Measurements from ENCODE around the gene RBL1. TPM values are rescaled to one million over a fixed set of nuclear protein-coding genes. Genes with fewer than 3 reads are reported as not detected.

Gene RBL1
- 10 to 100 TPM in 3 of 6 donors, 1 to 10 TPM in 3; 5.0 to 32.5 (median 10.4) TPM for total RNA-seq

DNA sequence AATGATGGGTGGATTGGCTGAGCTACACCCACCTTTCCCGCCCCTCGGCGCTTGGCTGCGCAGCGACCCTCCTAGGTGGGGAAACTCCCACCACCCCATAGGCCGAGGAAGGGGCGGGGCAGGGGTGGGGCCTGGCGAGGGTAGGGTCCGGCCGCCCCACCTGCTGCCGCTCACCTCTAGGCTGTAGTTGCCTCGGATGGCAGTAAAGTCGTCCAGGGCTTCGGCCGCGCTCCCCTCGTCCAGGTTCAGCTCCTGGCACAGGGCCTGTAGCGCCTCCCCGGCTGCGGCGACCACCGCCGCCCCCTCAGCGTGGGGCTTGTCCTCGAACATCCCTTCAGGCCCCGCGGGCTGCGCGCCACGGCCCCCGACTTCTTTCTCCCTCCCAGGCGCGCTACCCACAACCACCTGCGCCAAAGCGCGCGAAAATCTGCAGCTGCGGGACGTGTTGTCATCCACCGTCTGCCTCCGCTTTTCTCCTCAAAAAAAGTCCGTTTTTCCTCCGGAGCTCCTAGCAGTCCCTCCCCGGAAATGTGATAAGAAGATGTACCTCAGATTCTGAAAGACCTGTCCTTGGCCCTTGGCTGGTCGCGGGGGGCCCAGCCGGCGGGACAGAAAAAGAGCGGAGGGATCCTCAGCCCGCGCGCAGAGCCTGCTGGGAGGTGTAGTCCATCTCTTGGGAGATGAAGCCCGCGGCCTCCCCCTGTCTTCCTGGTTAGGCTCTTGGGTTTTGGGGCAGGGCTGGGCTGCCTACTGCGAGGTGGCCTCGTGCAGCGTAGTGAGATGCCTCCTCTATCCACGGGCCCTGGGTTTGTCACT is at the start of gene RBL1:
TSS of gene RBL1 (minus strand) at position 399 of the 816 bp plus-strand sequence. CDS start at position 330, 69 bp downstream.
- H3K9me3 ChIP-seq, result no peaks in the 10 kb centered on the region
- TF ChIP-seq POLR2AphosphoS5 (IDR thresholded peaks at IDR 0.05), result peak; percentile 42 to 72
- TF ChIP-seq, protein P1, sequence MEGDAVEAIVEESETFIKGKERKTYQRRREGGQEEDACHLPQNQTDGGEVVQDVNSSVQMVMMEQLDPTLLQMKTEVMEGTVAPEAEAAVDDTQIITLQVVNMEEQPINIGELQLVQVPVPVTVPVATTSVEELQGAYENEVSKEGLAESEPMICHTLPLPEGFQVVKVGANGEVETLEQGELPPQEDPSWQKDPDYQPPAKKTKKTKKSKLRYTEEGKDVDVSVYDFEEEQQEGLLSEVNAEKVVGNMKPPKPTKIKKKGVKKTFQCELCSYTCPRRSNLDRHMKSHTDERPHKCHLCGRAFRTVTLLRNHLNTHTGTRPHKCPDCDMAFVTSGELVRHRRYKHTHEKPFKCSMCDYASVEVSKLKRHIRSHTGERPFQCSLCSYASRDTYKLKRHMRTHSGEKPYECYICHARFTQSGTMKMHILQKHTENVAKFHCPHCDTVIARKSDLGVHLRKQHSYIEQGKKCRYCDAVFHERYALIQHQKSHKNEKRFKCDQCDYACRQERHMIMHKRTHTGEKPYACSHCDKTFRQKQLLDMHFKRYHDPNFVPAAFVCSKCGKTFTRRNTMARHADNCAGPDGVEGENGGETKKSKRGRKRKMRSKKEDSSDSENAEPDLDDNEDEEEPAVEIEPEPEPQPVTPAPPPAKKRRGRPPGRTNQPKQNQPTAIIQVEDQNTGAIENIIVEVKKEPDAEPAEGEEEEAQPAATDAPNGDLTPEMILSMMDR (IDR thresholded peaks at IDR 0.05), result peak in 4 of 6 experiments; percentile 11 to 63 (median 29)
- TF ChIP-seq EP300 (IDR thresholded peaks at IDR 0.05), result peak in 1 of 4 donors; percentile 11
- peak in 2 of 4 donors; percentile 53 to 61 for TF ChIP-seq POLR2A (IDR thresholded peaks at IDR 0.05)
- H3K4me3 ChIP-seq, result peak within 1 kb of the TSS; percentile 69 to 96 (median 84)
- H3K27ac ChIP-seq, result peak within 1 kb of the TSS; percentile 39 to 84 (median 66)
- peak; percentile 82 to 95 for DNase-seq
- H3K36me3 ChIP-seq, result no peaks in the 10 kb centered on the region
- 0% methylated on average over 22 to 50 of the region's 58 CpGs for WGBS, 2 donors
- H3K27me3 ChIP-seq, result no peaks in the 10 kb centered on the region
- H3K4me1 ChIP-seq, result peaks cover 8 to 18% (median 10%) of the 10 kb centered on the region in 4 donors
- ATAC-seq (ENCODE audit: low FRiP score in 2 of 2), result peak; percentile 93 to 96

DNA sequence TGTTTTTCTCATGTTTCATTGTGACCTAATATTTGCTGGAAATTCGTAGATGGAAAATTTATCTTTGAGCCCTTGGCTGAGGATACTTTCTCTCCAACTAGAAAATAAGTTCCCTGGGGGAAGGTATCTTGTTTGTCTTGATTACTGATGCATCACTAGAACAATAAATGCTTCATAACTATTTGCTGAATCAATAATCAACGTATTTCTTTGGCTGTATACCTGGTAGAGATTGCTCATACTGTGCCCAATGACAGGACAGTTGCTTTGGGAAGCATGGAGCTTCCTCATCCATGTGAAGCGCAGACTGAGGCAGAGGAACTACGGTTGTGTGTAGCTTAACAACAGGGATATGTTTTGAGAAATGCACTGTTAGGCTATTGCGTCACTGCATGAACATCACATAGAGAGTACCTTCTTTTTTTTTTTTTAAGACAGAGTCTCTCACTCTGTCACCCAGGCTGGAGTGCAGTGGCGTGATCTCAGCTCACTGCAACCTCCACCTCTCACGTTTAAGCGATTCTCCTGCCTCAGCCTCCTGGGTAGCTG is 49.1 kb upstream of the RBL1 start:
- DNase-seq (no peak), ATAC-seq (ENCODE audit: low FRiP score in 2 of 2) (no peak)
- H3K9me3 ChIP-seq, result no peaks in the 10 kb centered on the region
- TF ChIP-seq POLR2A (IDR thresholded peaks at IDR 0.05), result no peak
- TF ChIP-seq, protein P1 (IDR thresholded peaks at IDR 0.05), result no peak
- no peak for TF ChIP-seq POLR2AphosphoS5 (IDR thresholded peaks at IDR 0.05)
- WGBS, 2 donors, result 85 to 94% methylated on average over 8 of the region's 8 CpGs
- no peak overlapping the region for H3K4me3 ChIP-seq
- no peaks in the 10 kb centered on the region for H3K36me3 ChIP-seq
- H3K4me1 ChIP-seq, result no peaks in the 10 kb centered on the region
- no peaks in the 10 kb centered on the region for H3K27me3 ChIP-seq
- no peak overlapping the region for H3K27ac ChIP-seq

DNA sequence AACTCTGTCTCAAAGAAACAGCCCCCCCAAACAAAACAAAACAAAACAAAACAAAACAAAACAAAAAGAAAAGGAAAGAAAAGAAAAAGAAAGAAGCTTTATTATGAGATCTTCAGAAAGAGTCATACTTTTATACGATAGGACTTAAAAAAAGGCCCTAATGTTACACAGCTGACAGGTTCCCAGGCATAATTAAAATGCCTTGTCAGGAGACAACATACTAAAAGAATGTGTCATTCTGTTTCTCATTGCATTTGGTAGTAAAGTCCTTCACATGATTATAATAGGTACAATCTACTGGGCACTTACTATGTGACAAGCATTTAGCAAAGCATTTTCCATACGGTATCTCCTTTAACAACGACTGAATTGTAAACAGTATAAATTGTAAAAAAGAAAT is 46.9 kb upstream of the RBL1 start:
- ATAC-seq (ENCODE audit: low FRiP score in 2 of 2) (no peak), DNase-seq (no peak)
- no peaks in the 10 kb centered on the region for H3K27me3 ChIP-seq
- no peak overlapping the region for H3K4me3 ChIP-seq
- TF ChIP-seq POLR2AphosphoS5 (IDR thresholded peaks at IDR 0.05), result no peak
- no peak for TF ChIP-seq POLR2A (IDR thresholded peaks at IDR 0.05)
- TF ChIP-seq, protein P1 (IDR thresholded peaks at IDR 0.05), result no peak
- no peak for TF ChIP-seq EP300 (IDR thresholded peaks at IDR 0.05)
- H3K9me3 ChIP-seq, result no peaks in the 10 kb centered on the region
- H3K4me1 ChIP-seq, result no peaks in the 10 kb centered on the region
- no peak overlapping the region for H3K27ac ChIP-seq
- no peaks in the 10 kb centered on the region for H3K36me3 ChIP-seq
- 87 to 89% methylated on average over 3 of the region's 3 CpGs for WGBS, 2 donors

DNA sequence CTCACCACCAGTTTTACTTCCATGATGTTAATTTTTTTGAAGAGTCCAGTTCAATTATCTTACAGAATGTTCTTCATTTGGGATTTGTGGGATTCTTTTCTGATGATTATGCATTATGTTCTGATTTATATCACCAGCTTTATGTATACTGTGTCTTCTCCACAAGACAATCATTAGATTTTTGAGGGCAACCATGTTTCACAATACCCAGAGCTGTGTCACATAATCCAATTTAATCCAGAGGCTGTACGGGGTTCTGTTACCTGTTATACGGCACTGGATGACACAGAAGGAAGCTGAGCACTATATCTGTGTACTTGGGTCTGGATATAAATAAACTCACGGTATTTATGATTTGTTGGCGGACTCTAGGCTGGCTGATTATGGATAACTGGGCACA is 41.8 kb upstream of the RBL1 start:
- TF ChIP-seq POLR2A (IDR thresholded peaks at IDR 0.05) (no peak), POLR2AphosphoS5 (IDR thresholded peaks at IDR 0.05) (no peak), EP300 (IDR thresholded peaks at IDR 0.05) (no peak)
- TF ChIP-seq, protein P1 (IDR thresholded peaks at IDR 0.05), result no peak

More for the DNA sequence above, 41.8 kb upstream of the RBL1 start:
- 92 to 94% methylated on average over 4 of the region's 4 CpGs for WGBS, 2 donors
- H3K36me3 ChIP-seq, result no peaks in the 10 kb centered on the region
- H3K4me3 ChIP-seq, result no peak overlapping the region
- H3K27ac ChIP-seq, result no peak overlapping the region
- ATAC-seq (ENCODE audit: low FRiP score in 2 of 2) (no peak), DNase-seq (no peak)
- H3K9me3 ChIP-seq, result no peaks in the 10 kb centered on the region
- H3K27me3 ChIP-seq, result no peaks in the 10 kb centered on the region
- no peaks in the 10 kb centered on the region for H3K4me1 ChIP-seq
